Renal cortex interstitium (tissue), 11 donors: Measurements from ENCODE around the gene CCDC85C. TPM values are rescaled to one million over a fixed set of nuclear protein-coding genes. Genes with fewer than 3 reads are reported as not detected.

Source experiments
- DNase-seq, 11 donors: peaks; one replicate each; pipeline ENCODE4 v3.0.0-alpha.2; 2013; ENCODE audit warnings: low read depth in 9 of 11, low spot score in 4 of 11; ENCODE audit errors: extremely low read depth in 1 of 11
- polyA plus RNA-seq, 3 donors: library from polyadenylated mRNA; unstranded; fragments of 120-200 nt; gene quantifications; one replicate each; pipeline ENCODE4 v1.2.1, GENCODE V29; 2013; ENCODE audit not compliant: insufficient read length in 3 of 3

CCDC85C gene
- polyA plus RNA-seq, 3 donors, result 22.9 to 32.9 (median 28.3) TPM

- DNase-seq, result peak in 6 of 11 donors; percentile 56 to 78 (median 71)
Observed at GRCh38 chr14:99612738-99613330, 8.8 kb upstream of the CCDC85C start.

GRCh38 chr14:99612071-99612737 is 8.2 kb upstream of the CCDC85C start:
- DNase-seq, result no peak

- DNase-seq, result no peak
Observed at GRCh38 chr14:99611646-99612045, 7.6 kb upstream of the CCDC85C start.

- DNase-seq, result no peak
Observed at GRCh38 chr14:99609245-99610170, 5.5 kb upstream of the CCDC85C start.

- DNase-seq, result no peak
Observed at GRCh38 chr14:99608591-99608990, 4.6 kb upstream of the CCDC85C start.

- no peak for DNase-seq
Observed at GRCh38 chr14:99606359-99606758, 2.4 kb upstream of the CCDC85C start.

GRCh38 chr14:99605299-99605961 is 1.4 kb upstream of the CCDC85C start:
- DNase-seq, result peak in 1 of 11 donors; percentile 47

GRCh38 chr14:99604766-99605298 is 825 bp upstream of the CCDC85C start:
- DNase-seq, result no peak

- peak; percentile 79 to 96 (median 93) for DNase-seq
Observed at GRCh38 chr14:99604278-99604765, 315 bp upstream of the CCDC85C start.

GRCh38 chr14:99602788-99603415 is 1.1 kb downstream of the CCDC85C start:
- no peak for DNase-seq

GRCh38 chr14:99602054-99602787 is 1.8 kb downstream of the CCDC85C start:
- no peak for DNase-seq

GRCh38 chr14:99601361-99601831 is 2.6 kb downstream of the CCDC85C start:
- no peak for DNase-seq

- no peak for DNase-seq
Observed at GRCh38 chr14:99600232-99600888, 3.6 kb downstream of the CCDC85C start.

- no peak for DNase-seq
Observed at GRCh38 chr14:99599393-99599792, 4.6 kb downstream of the CCDC85C start.

- no peak for DNase-seq
Observed at GRCh38 chr14:99598774-99599173, 5.2 kb downstream of the CCDC85C start.

GRCh38 chr14:99597911-99598600 is 6.0 kb downstream of the CCDC85C start:
- no peak for DNase-seq

GRCh38 chr14:99596772-99597171 is 7.2 kb downstream of the CCDC85C start:
- DNase-seq, result no peak
